Adrenal gland (tissue), 5 donors: ENCODE results near the gene SEC24A.

ENCODE experiments used
- POLR2A ChIP-seq, 2 donors: fragments of 450-650 bp; IDR thresholded peaks; one replicate each; pipeline ENCODE4 v1.6.1; 2017; ENCODE audit warnings: antibody characterized with exemption in 2 of 2, mild to moderate bottlenecking in 2 of 2, moderate library complexity in 1 of 2
- TF ChIP-seq, protein P1 (sequence below), 6 experiments: fragments of 450-650 bp in 4 of 6; fragments of 200-600 bp in 2 of 6; sonication (generic) in 1 of 6; IDR thresholded peaks; 1 replicate in 5 of 6; 2 replicates in 1 of 6; pipeline versions ENCODE4 v1.5.1 to v1.8.0; 2016 to 2021; ENCODE audit warnings: antibody characterized with exemption in 6 of 6, mild to moderate bottlenecking in 2 of 6, moderate library complexity in 1 of 6
- donor health status: DM: no; HTN: no; CAD: no.

DNA sequence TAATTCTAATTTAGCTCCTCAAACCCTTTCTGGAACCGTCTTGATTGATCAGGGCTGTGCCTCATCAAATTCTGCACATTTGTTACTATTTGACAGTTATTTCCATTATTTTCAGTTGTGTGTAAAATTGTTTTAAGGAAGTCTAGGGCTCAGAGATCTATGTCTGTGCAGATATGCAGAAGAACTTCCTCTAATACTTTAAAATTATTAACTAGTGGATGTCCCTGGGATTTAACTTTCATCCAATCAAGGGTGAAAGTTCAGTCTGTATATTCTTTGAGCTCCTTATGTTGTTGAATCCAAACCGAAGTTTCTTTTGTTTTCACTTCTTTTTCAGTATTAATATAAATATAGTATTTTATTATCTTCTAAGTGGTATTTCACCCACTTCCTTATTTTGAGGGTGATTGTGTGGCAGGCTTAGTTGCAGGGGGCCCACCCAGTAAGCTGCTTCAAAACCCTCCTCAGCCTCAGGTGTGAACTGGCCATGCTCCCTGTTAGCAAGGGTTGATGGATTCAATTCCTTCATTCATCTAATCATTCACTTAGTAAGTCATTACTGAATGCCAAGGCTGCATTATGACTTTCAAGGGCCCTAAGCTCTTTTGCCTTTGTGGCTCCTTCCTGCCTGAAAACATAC is 87.7 kb downstream of the SEC24A start:
- TF ChIP-seq, protein P1, sequence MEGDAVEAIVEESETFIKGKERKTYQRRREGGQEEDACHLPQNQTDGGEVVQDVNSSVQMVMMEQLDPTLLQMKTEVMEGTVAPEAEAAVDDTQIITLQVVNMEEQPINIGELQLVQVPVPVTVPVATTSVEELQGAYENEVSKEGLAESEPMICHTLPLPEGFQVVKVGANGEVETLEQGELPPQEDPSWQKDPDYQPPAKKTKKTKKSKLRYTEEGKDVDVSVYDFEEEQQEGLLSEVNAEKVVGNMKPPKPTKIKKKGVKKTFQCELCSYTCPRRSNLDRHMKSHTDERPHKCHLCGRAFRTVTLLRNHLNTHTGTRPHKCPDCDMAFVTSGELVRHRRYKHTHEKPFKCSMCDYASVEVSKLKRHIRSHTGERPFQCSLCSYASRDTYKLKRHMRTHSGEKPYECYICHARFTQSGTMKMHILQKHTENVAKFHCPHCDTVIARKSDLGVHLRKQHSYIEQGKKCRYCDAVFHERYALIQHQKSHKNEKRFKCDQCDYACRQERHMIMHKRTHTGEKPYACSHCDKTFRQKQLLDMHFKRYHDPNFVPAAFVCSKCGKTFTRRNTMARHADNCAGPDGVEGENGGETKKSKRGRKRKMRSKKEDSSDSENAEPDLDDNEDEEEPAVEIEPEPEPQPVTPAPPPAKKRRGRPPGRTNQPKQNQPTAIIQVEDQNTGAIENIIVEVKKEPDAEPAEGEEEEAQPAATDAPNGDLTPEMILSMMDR (IDR thresholded peaks at IDR 0.05): no peak
- no peak for TF ChIP-seq POLR2A (IDR thresholded peaks at IDR 0.05)
